Endothelial cell of umbilical vein (primary cell): ENCODE results near the gene ERGIC1. TPM values are rescaled to one million over a fixed set of nuclear protein-coding genes. Genes with fewer than 3 reads are reported as not detected.

Source experiments
- BruUV-seq: library from RNA; stranded (reverse); fragments of 400-500 nt; replicated peaks from 2 replicates; lab custom pipeline; 2021; lab: Mats Ljungman, UMichigan
- CTCF ChIA-PET: fragments of 300-600, 350-600 bp; sonication (Branson Sonifier 250); formaldehyde crosslinking; loops from one replicate; lab custom pipeline; 2021; ENCODE audit warnings: antibody characterized with exemption, inconsistent platforms; lab: Charles Lee
- POLR2A ChIA-PET: fragments of 300-600, 350-600 bp; sonication (Branson Sonifier 250); formaldehyde crosslinking; loops from one replicate; lab custom pipeline; 2021; ENCODE audit warnings: antibody characterized with exemption, inconsistent platforms; lab: Charles Lee
- DNase-seq: peaks from one replicate; pipeline ENCODE4 v3.0.0-alpha.2; 2011; ENCODE audit warnings: low read depth, low spot score
- FAIRE-seq: peaks from 2 replicates; lab custom pipeline; 2011; peaks lifted over from hg19 to GRCh38; lab: Jason Lieb, UNC
- H2AFZ ChIP-seq: 2 replicates; pipeline ENCODE4 v1.6.0; 2012; ENCODE audit warnings: low read depth, low read length, control low read depth, inconsistent platforms
- H3K27ac ChIP-seq: 2 replicates; pipeline ENCODE4 v1.5.1; 2011; ENCODE audit warnings: low read depth, mild to moderate bottlenecking, control low read depth, low read length, moderate library complexity; ENCODE audit not compliant: insufficient read depth
- H3K27me3 ChIP-seq, 2 experiments: 2 replicates each; pipeline versions ENCODE4 v1.6.0 to v1.6.1; 2011; ENCODE audit warnings: low read length in 2 of 2, mixed read lengths in 1 of 2; ENCODE audit not compliant: control insufficient read depth in 2 of 2, insufficient read depth in 2 of 2
- H3K36me3 ChIP-seq, 2 experiments: 2 replicates in 1 of 2; 3 replicates in 1 of 2; pipeline ENCODE4 v1.5.1; 2011; ENCODE audit warnings: low read length in 2 of 2, mild to moderate bottlenecking in 1 of 2, moderate library complexity in 1 of 2; ENCODE audit not compliant: control insufficient read depth in 2 of 2, insufficient read depth in 2 of 2; ENCODE audit errors: extremely low read depth in 1 of 2
- H3K4me1 ChIP-seq: 3 replicates; pipeline ENCODE4 v1.5.1; 2011; ENCODE audit warnings: mild to moderate bottlenecking, low read length; ENCODE audit not compliant: control insufficient read depth, insufficient read depth; ENCODE audit errors: extremely low read depth
- H3K4me2 ChIP-seq: 2 replicates; pipeline ENCODE4 v1.6.1; 2011; ENCODE audit warnings: low read length, control low read depth, mixed read lengths; ENCODE audit not compliant: insufficient read depth
- H3K4me3 ChIP-seq, 3 experiments: fragments of 200-600 bp in 1 of 3; sonication (generic), shearing (Covaris generic) in 1 of 3; replicated peaks in 1 of 3; 2 replicates each; pipeline ENCODE4 v1.5.1; 2011 to 2016; ENCODE audit warnings: control low read depth in 3 of 3, low read length in 3 of 3, mild to moderate bottlenecking in 2 of 3, inconsistent platforms in 1 of 3, low read depth in 1 of 3, moderate library complexity in 1 of 3; ENCODE audit not compliant: insufficient read depth in 1 of 3
- H3K79me2 ChIP-seq: 2 replicates; pipeline ENCODE4 v1.6.0; 2012; ENCODE audit warnings: low read length, inconsistent platforms; ENCODE audit not compliant: control insufficient read depth, insufficient read depth
- H3K9ac ChIP-seq: replicated peaks from 2 replicates; pipeline ENCODE3; 2011; ENCODE audit warnings: low read length, control low read depth; ENCODE audit not compliant: insufficient read depth; ENCODE audit errors: extremely low read depth
- H3K9me1 ChIP-seq: replicated peaks from 3 replicates; pipeline ENCODE4 v1.6.0; 2011; ENCODE audit warnings: mild to moderate bottlenecking, low read length; ENCODE audit not compliant: control insufficient read depth, insufficient read depth; ENCODE audit errors: extremely low read depth
- H3K9me3 ChIP-seq: replicated peaks from 2 replicates; pipeline ENCODE4 v1.5.1; 2012; ENCODE audit warnings: low read length, inconsistent platforms; ENCODE audit not compliant: control insufficient read depth, insufficient read depth
- H4K20me1 ChIP-seq: replicated peaks from 2 replicates; pipeline ENCODE3; 2011; ENCODE audit warnings: mild to moderate bottlenecking, low read length; ENCODE audit not compliant: control insufficient read depth, insufficient read depth; ENCODE audit errors: extremely low read depth
- CTCF ChIP-seq, 2 donors: IDR thresholded peaks; 1 replicate in 1 of 2; 2 replicates in 1 of 2; pipeline ENCODE4 v1.5.1; 2011; ENCODE audit warnings: low read length in 2 of 2, mild to moderate bottlenecking in 2 of 2, moderate library complexity in 2 of 2, control low read depth in 1 of 2, inconsistent platforms in 1 of 2, low read depth in 1 of 2; ENCODE audit not compliant: insufficient read depth in 1 of 2; ENCODE audit errors: extremely low read depth in 1 of 2
- EZH2 ChIP-seq: IDR thresholded peaks from 2 replicates; pipeline ENCODE4 v1.6.1; 2012; ENCODE audit warnings: borderline replicate concordance, low read depth, mild to moderate bottlenecking, moderate library complexity, low read length, inconsistent platforms; ENCODE audit not compliant: severe bottlenecking
- FOS ChIP-seq: IDR thresholded peaks from 2 replicates; pipeline ENCODE4 v1.6.1; 2011; ENCODE audit warnings: mild to moderate bottlenecking, low read length, moderate library complexity, borderline replicate concordance; ENCODE audit not compliant: insufficient read depth
- GATA2 ChIP-seq: IDR thresholded peaks from 2 replicates; pipeline ENCODE4 v1.7.0; 2011; ENCODE audit warnings: low read depth, mild to moderate bottlenecking, moderate library complexity, mixed read lengths, low read length; ENCODE audit not compliant: insufficient read length, insufficient read depth
- JUN ChIP-seq: IDR thresholded peaks from 2 replicates; pipeline ENCODE4 v1.6.1; 2011; ENCODE audit warnings: borderline replicate concordance, low read depth; ENCODE audit not compliant: insufficient read length, insufficient read depth
- MAX ChIP-seq: IDR thresholded peaks from 2 replicates; pipeline ENCODE4 v1.6.1; 2011; ENCODE audit not compliant: insufficient read depth, insufficient read length
- MYC ChIP-seq: IDR thresholded peaks from one replicate; pipeline ENCODE4 v1.6.1; 2011; ENCODE audit warnings: mild to moderate bottlenecking, low read depth, low read length
- POLR2A ChIP-seq: IDR thresholded peaks from 2 replicates; pipeline ENCODE4 v1.6.1; 2012; ENCODE audit warnings: low read depth, mild to moderate bottlenecking, control low read depth, low read length
- POLR2AphosphoS5 ChIP-seq: IDR thresholded peaks from 2 replicates; pipeline ENCODE4 v1.6.1; 2012; ENCODE audit warnings: low read depth, mild to moderate bottlenecking, control low read depth, low read length, moderate library complexity; ENCODE audit not compliant: insufficient read depth
- dilution Hi-C: fragments of 300-500 bp; cut with MboI; formaldehyde crosslinking; loops from one replicate; pipeline ENCODE4 v1.15.0; 2019; ENCODE audit warnings: low sequenced_read_pairs; ENCODE audit not compliant: extremely low pct_ligation_motif_present
- intact Hi-C: fragments of 100-400 bp; cut with micrococcal nuclease; formaldehyde crosslinking; loops from one replicate; pipeline ENCODE4 v1.10.0; 2022
- polyA plus RNA-seq, 4 experiments: library from polyadenylated mRNA; depleted of rRNA in 3 of 4; stranded (reverse) in 3 of 4; unstranded in 1 of 4; fragments of >200 nt; gene quantifications; 2 replicates each; pipeline versions ENCODE4 v1.2.1 to v1.2.3, GENCODE V29; 2011 to 2012; ENCODE audit warnings: missing spikeins in 1 of 4
- total RNA-seq: library from RNA; stranded (reverse); gene quantifications from 2 replicates; pipeline ENCODE4 v1.2.3, GENCODE V29; 2021

Gene ERGIC1
- total and polyA plus RNA-seq, 2 donors (not counting 3 experiments of a cell fraction or from before 2014, with no cell fraction given): 105 to 109 TPM

DNA sequence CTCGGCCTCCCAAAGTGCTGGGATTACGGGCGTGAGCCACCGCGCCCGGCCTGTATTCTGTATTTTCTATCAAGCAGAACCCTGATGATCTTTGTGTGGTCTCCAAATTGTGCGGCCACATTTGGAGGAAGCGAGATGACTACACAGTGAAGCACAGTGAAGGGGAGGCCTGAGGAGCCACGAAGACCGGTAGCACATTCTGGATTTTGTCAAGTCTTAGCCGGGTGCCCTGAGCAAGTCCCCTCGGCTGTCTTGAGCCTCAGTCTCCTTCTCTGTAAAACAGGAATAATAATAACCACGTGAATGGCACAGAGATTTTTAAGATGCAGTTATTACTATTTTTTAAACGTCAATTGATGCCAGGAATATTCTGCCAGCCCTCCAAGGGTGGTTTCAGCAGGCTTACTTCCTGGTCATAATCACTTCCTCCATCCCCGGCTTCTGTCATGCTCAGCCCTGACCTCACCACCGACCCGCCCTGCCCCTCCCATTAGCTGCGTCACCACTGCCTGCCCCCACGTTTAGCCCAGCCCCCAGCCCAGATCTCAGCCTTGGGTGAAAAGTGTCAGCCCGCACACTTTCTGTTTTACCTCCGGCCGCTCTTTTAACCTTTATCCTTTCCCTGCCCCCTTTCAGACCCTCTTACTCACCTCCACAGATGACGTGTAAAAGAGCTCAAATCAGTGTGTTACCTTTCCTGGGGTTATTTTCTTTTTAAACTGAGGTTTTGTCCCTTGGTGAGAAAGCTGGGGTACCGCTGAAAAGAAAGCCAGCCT is 27.0 kb upstream of the ERGIC1 start:
- Histone ChIP-seq H3K4me1 (peaks cover 15% of the 10 kb centered on the region), H3K9me3 (no peaks in the 10 kb centered on the region), H2AFZ (peak overlapping the region; percentile 66), H3K9me1 (no peaks in the 10 kb centered on the region), H3K27me3 (no peaks in the 10 kb centered on the region), H3K27ac (peak overlapping the region; percentile 95), H3K79me2 (no peaks in the 10 kb centered on the region), H3K36me3 (no peaks in the 10 kb centered on the region), H3K4me3 (peak overlapping the region in 1 of 3 experiments; percentile 41), H3K4me2 (peak overlapping the region; percentile 73), H4K20me1 (no peaks in the 10 kb centered on the region), H3K9ac (peak overlapping the region; percentile 85)
- ChIA-PET POLR2A (interaction anchor here (0.6 to 1.2 kb wide), 3 partner anchors 11 to 35 kb away, joined by 4 to 6 read pairs (median 5); no protein-coding TSS in a partner anchor), CTCF (interaction anchor here (0.8 to 1.3 kb wide), 7 partner anchors 9 to 62 kb away, joined by 3 to 8 read pairs (median 4); no protein-coding TSS in a partner anchor)
- TF ChIP-seq POLR2A: peak; percentile 68
- peak; percentile 41 for TF ChIP-seq JUN
- peak; percentile 58 for TF ChIP-seq FOS
- no peak for TF ChIP-seq GATA2
- TF ChIP-seq MYC: peak; percentile 59
- no peak for TF ChIP-seq EZH2
- no peak for TF ChIP-seq POLR2AphosphoS5
- TF ChIP-seq CTCF (IDR thresholded peaks at IDR 0.05; ENCODE audit: extremely low read depth in 1 of 2, insufficient read depth in 1 of 2, low read depth in 1 of 2, low read length in 2 of 2): no peak
- TF ChIP-seq MAX: no peak
- BruUV-seq: TSS peak; percentile 100
- dilution Hi-C loops: no loop called here
- intact Hi-C loops: loop anchor here (1.0 kb wide), 4 partner anchors 9 to 124 kb away; no protein-coding TSS in a partner anchor
- peak; percentile 86 for DNase-seq
- FAIRE-seq: peak; percentile 99
